Measurements from ENCODE around the gene SPRR1B.

- no peak for TF ChIP-seq CTCF (IDR thresholded peaks at IDR 0.05)
- no peak for TF ChIP-seq POLR2A (IDR thresholded peaks at IDR 0.05)
Observed at GRCh38 chr1:152996633-152997400, 34.2 kb upstream of the SPRR1B start.

All from Peyer's patch (tissue), 4 donors.